ENCODE measurements around the gene OSBPL6.

GRCh38 chr2:178415979-178416378, 221.7 kb downstream of the OSBPL6 start:
- TF ChIP-seq, protein P1, sequence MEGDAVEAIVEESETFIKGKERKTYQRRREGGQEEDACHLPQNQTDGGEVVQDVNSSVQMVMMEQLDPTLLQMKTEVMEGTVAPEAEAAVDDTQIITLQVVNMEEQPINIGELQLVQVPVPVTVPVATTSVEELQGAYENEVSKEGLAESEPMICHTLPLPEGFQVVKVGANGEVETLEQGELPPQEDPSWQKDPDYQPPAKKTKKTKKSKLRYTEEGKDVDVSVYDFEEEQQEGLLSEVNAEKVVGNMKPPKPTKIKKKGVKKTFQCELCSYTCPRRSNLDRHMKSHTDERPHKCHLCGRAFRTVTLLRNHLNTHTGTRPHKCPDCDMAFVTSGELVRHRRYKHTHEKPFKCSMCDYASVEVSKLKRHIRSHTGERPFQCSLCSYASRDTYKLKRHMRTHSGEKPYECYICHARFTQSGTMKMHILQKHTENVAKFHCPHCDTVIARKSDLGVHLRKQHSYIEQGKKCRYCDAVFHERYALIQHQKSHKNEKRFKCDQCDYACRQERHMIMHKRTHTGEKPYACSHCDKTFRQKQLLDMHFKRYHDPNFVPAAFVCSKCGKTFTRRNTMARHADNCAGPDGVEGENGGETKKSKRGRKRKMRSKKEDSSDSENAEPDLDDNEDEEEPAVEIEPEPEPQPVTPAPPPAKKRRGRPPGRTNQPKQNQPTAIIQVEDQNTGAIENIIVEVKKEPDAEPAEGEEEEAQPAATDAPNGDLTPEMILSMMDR (CRISPR knock-in tag; IDR thresholded peaks at IDR 0.05) = no peak
- TF ChIP-seq SP4 (CRISPR knock-in tag; IDR thresholded peaks at IDR 0.05) (no peak), KDM1A (CRISPR knock-in tag; IDR thresholded peaks at IDR 0.05) (no peak)
